Astrocyte (in vitro differentiated cells and primary cell): ENCODE data around the gene SLC44A2.

ENCODE experiments used
- CTCF ChIP-seq: IDR thresholded peaks from 2 replicates; pipeline ENCODE4 v1.5.1; 2011; ENCODE audit warnings: low read depth, mild to moderate bottlenecking, inconsistent platforms, low read length, moderate library complexity; ENCODE audit not compliant: insufficient read depth
- EZH2 ChIP-seq: IDR thresholded peaks from 2 replicates; pipeline ENCODE4 v1.6.1; 2012; ENCODE audit warnings: mild to moderate bottlenecking, low read length, inconsistent platforms; ENCODE audit not compliant: insufficient read depth

- TF ChIP-seq EZH2 (no peak), CTCF (no peak)
These were observed 4.6 kb upstream of the SLC44A2 start for GRCh38 chr19:10620786-10621185.
